Mononuclear cell (primary cell): ENCODE results near the gene ITGA7. TPM values are rescaled to one million over a fixed set of nuclear protein-coding genes. Genes with fewer than 3 reads are reported as not detected.

Source experiments
- H3K27me3 ChIP-seq: 2 replicates; pipeline ENCODE4 v1.6.0; 2011; ENCODE audit warnings: low read length, control low read depth; ENCODE audit not compliant: insufficient read depth
- H3K4me1 ChIP-seq: 2 replicates; pipeline ENCODE4 v1.5.1; 2011; ENCODE audit warnings: mild to moderate bottlenecking, low read length, control low read depth; ENCODE audit not compliant: insufficient read depth
- H3K4me3 ChIP-seq: 2 replicates; pipeline ENCODE4 v1.5.1; 2011; ENCODE audit warnings: mild to moderate bottlenecking, low read length, moderate library complexity
- H3K9me3 ChIP-seq: 2 replicates; pipeline ENCODE4 v1.5.1; 2011; ENCODE audit warnings: low read depth, mild to moderate bottlenecking, control low read depth, low read length
- total RNA-seq: library from RNA; depleted of rRNA; stranded (reverse); fragments of >200 nt; gene quantifications from one replicate; pipeline ENCODE4 v1.2.3, GENCODE V29; 2012

Gene ITGA7
- total RNA-seq, 1 donor = 2.0 TPM

DNA sequence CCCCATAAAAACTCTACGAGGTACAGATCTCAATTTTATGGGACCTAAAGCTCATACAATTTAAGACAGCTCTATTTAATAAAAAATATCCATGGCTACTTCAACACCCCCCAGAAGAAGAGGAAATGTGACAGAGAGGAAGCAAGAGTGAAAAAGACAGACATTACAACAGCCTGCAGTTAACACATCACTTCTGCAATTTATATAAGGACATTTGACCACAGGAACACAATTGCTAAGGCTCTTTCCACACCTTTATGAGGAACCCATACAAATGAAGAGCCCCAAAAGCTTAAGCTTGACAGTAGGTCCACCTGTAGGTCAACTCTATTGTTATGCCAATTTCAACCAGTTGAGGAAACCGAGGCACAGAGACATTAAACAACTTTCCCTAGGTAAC is 65.4 kb downstream of the ITGA7 start:
- H3K4me3 ChIP-seq = no peak overlapping the region

GRCh38 chr12:55641595-55641994 is 66.1 kb downstream of the ITGA7 start:
- Histone ChIP-seq H3K9me3 (no peaks in the 10 kb centered on the region), H3K27me3 (no peaks in the 10 kb centered on the region), H3K4me1 (peaks cover 95% of the 10 kb centered on the region), H3K4me3 (no peak overlapping the region)

More for the DNA sequence above, 65.4 kb downstream of the ITGA7 start:
- peaks cover 95% of the 10 kb centered on the region for H3K4me1 ChIP-seq
- no peaks in the 10 kb centered on the region for H3K9me3 ChIP-seq
- no peaks in the 10 kb centered on the region for H3K27me3 ChIP-seq

DNA sequence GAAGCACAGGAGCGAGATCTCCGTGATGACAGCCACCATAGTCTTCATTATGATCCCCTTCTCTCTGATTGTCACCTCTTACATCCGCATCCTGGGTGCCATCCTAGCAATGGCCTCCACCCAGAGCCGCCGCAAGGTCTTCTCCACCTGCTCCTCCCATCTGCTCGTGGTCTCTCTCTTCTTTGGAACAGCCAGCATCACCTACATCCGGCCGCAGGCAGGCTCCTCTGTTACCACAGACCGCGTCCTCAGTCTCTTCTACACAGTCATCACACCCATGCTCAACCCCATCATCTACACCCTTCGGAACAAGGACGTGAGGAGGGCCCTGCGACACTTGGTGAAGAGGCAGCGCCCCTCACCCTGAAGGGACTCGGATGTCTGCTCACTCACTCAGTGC is 70.2 kb downstream of the ITGA7 start:
- Histone ChIP-seq H3K4me3 (no peak overlapping the region), H3K9me3 (no peaks in the 10 kb centered on the region), H3K4me1 (peaks cover 68% of the 10 kb centered on the region), H3K27me3 (no peaks in the 10 kb centered on the region)

DNA sequence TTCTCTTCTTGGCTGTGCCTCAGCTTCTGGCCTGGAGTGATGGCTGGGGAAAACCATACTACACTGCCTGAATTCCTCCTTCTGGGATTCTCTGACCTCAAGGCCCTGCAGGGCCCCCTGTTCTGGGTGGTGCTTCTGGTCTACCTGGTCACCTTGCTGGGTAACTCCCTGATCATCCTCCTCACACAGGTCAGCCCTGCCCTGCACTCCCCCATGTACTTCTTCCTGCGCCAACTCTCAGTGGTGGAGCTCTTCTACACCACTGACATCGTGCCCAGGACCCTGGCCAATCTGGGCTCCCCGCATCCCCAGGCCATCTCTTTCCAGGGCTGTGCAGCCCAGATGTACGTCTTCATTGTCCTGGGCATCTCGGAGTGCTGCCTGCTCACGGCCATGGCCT is 70.9 kb downstream of the ITGA7 start, which contains the start of gene OR10P1:
OR10P1 (plus strand) TSS at position 40 of the 400 bp plus-strand sequence; CDS start at position 40, 0 bp downstream.
- Histone ChIP-seq H3K9me3 (no peaks in the 10 kb centered on the region), H3K4me3 (no peak within 1 kb of the TSS), H3K27me3 (no peaks in the 10 kb centered on the region), H3K4me1 (peaks cover 63% of the 10 kb centered on the region)

- peaks cover 60% of the 10 kb centered on the region for H3K4me1 ChIP-seq
- no peaks in the 10 kb centered on the region for H3K27me3 ChIP-seq
- no peak overlapping the region for H3K4me3 ChIP-seq
- H3K9me3 ChIP-seq = no peaks in the 10 kb centered on the region
Measured at GRCh38 chr12:55636116-55636655, 71.5 kb downstream of the ITGA7 start.

Other genes with a start within 250 kb of the ITGA7 start
- gene OR6C70, start 237.8 kb downstream of the ITGA7 start, total RNA-seq = not detected
- 0.42 TPM for gene OR6C68, start 215.5 kb downstream of the ITGA7 start, total RNA-seq
- gene OR6C4, start 158.3 kb downstream of the ITGA7 start, total RNA-seq = not detected
- not detected for gene OR2AP1, start 135.4 kb downstream of the ITGA7 start, total RNA-seq
- gene OR10P1, start 71.0 kb downstream of the ITGA7 start, total RNA-seq = not detected
- gene BLOC1S1, start 8.1 kb upstream of the ITGA7 start, total RNA-seq = 61.8 TPM
- 3.0 TPM for gene RDH5, start 12.5 kb upstream of the ITGA7 start, total RNA-seq
- gene CD63, start 21.1 kb upstream of the ITGA7 start, total RNA-seq = 184 TPM
- 1.8 TPM for gene GDF11, start 35.2 kb upstream of the ITGA7 start, total RNA-seq
- gene SARNP, start 109.8 kb upstream of the ITGA7 start, total RNA-seq = 59.7 TPM
- 6.8 TPM for gene ORMDL2, start 110.1 kb upstream of the ITGA7 start, total RNA-seq
- gene DNAJC14, start 121.7 kb upstream of the ITGA7 start, total RNA-seq = 23.5 TPM
- 4.2 TPM for gene MMP19, start 135.0 kb upstream of the ITGA7 start, total RNA-seq
- 21.2 TPM for gene PYM1, start 220.0 kb upstream of the ITGA7 start, total RNA-seq
- gene DGKA, start 223.3 kb upstream of the ITGA7 start, total RNA-seq = 329 TPM